Esophagus squamous epithelium (tissue), 4 donors: Measurements from ENCODE around the gene STRA8.

Experiments used
- POLR2A ChIP-seq, 4 donors: fragments of 450-650 bp; IDR thresholded peaks; one replicate each; pipeline ENCODE4 v1.6.1; 2017; ENCODE audit warnings: antibody characterized with exemption in 4 of 4, mild to moderate bottlenecking in 4 of 4, moderate library complexity in 3 of 4
- TF ChIP-seq, protein P1 (sequence below), 6 experiments: fragments of 450-650 bp in 4 of 6; fragments of 200-600 bp in 2 of 6; sonication (generic) in 2 of 6; IDR thresholded peaks; one replicate each; pipeline ENCODE4 v1.5.1; 2016 to 2019; ENCODE audit warnings: antibody characterized with exemption in 6 of 6, mild to moderate bottlenecking in 4 of 6, moderate library complexity in 4 of 6

DNA sequence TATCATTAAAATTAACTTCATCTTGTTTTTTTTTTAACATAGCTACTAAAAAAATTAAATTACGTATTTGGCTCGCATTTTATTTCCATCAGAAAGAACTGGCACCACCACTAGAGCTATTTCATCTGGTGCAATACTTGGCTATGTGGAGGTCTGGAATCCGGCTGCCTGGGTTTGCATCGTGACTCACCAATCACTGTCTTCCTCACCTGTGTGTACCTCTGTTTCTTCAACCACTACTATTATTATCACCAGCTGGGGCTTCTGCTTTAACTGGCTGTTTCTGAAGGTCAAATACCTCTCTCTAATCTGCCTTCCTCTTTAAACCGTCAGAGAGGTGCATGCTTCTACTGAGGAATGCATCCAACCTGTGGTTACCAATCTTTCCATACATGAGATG is 28.8 kb upstream of the STRA8 start:
- TF ChIP-seq, protein P1, sequence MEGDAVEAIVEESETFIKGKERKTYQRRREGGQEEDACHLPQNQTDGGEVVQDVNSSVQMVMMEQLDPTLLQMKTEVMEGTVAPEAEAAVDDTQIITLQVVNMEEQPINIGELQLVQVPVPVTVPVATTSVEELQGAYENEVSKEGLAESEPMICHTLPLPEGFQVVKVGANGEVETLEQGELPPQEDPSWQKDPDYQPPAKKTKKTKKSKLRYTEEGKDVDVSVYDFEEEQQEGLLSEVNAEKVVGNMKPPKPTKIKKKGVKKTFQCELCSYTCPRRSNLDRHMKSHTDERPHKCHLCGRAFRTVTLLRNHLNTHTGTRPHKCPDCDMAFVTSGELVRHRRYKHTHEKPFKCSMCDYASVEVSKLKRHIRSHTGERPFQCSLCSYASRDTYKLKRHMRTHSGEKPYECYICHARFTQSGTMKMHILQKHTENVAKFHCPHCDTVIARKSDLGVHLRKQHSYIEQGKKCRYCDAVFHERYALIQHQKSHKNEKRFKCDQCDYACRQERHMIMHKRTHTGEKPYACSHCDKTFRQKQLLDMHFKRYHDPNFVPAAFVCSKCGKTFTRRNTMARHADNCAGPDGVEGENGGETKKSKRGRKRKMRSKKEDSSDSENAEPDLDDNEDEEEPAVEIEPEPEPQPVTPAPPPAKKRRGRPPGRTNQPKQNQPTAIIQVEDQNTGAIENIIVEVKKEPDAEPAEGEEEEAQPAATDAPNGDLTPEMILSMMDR (IDR thresholded peaks at IDR 0.05) = no peak
- no peak for TF ChIP-seq POLR2A (IDR thresholded peaks at IDR 0.05)
